ENCODE data around the gene OVCH2. TPM values are rescaled to one million over a fixed set of nuclear protein-coding genes. Genes with fewer than 3 reads are reported as not detected.
A peak's percentile ranks its signal among the peaks of the same experiment; 100 is the strongest.

The OVCH2 gene
- total and polyA plus RNA-seq, 12 donors = not detected

DNA sequence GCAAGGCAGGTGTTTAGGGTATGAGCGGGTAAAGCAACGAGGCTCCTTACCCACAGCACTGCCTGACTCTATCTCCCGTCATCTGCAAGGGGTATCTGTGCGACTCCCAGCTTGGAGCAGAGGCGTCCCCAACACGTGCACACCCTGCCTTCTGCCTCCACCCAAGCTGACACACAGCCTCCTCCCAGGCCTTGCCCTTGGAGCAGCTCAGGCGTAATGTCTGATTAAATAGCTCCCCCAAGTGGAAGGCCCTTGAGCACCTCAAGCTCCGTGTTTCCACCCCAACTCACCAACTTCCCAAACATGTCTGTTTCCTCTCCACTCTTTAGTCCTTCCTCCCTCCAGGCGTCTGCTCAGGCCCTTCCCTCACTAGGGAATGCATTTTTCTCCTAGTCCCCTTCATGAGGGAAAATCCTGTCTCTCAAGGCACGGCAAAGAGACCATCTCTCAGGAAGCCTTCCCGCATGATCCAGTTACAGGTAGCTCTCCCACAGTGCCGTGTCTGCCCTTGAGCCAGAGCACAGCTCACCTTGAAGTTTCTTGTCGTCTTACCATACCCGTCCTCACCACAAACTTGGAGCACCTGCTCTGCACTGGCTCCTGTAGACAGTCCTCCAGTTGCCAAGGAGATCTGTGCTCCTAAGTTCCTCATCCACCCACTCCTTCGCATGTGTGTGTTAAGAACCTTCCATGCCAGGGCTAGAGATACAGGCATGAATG lies 48.8 kb downstream of the OVCH2 start:
- peak; percentile 45 to 81 (median 69) for DNase-seq
- intact Hi-C loops (cut with DNase I) = no loop called here
- 55 to 59% (median 58%) methylated on average over 10 to 15 of the region's 15 CpGs for WGBS, 4 donors
- H3K4me1 ChIP-seq (replicated peaks in 1 of 2) = peaks cover 0 to 8% of the 10 kb centered on the region in 2 donors
- H3K4me3 ChIP-seq = no peak overlapping the region
- H3K9me3 ChIP-seq (replicated peaks in 1 of 3) = no peaks in the 10 kb centered on the region
- TF ChIP-seq, protein P1, sequence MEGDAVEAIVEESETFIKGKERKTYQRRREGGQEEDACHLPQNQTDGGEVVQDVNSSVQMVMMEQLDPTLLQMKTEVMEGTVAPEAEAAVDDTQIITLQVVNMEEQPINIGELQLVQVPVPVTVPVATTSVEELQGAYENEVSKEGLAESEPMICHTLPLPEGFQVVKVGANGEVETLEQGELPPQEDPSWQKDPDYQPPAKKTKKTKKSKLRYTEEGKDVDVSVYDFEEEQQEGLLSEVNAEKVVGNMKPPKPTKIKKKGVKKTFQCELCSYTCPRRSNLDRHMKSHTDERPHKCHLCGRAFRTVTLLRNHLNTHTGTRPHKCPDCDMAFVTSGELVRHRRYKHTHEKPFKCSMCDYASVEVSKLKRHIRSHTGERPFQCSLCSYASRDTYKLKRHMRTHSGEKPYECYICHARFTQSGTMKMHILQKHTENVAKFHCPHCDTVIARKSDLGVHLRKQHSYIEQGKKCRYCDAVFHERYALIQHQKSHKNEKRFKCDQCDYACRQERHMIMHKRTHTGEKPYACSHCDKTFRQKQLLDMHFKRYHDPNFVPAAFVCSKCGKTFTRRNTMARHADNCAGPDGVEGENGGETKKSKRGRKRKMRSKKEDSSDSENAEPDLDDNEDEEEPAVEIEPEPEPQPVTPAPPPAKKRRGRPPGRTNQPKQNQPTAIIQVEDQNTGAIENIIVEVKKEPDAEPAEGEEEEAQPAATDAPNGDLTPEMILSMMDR (IDR thresholded peaks at IDR 0.05) = peak; percentile 18 to 75 (median 54)
- no peak for TF ChIP-seq POLR2A (IDR thresholded peaks at IDR 0.05)
- peak overlapping the region in 1 of 5 donors; percentile 13 for H3K27ac ChIP-seq
- peaks cover 0 to 26% of the 10 kb centered on the region in 2 donors for H3K36me3 ChIP-seq (replicated peaks in 1 of 2)
- H3K27me3 ChIP-seq = no peaks in the 10 kb centered on the region

DNA sequence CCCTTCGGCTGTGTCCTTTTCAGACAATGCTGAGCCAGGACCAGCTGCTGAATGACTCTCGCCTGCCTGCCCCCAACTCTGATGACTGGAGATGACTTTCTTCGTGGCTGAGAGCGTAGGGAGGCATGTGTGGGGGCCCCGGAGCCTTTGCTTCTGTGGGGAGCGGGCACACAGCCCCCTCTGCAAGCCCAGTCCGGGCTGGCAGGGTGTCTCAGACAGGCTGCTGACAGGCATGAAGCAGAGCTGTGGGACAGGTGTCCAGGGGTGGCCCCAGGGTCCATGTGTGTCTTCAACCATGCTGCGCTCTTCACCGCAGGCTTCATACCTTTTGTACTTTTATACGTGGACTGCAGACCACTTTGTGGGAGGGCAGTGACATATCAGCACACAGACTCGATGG lies 49.6 kb downstream of the OVCH2 start:
- peaks cover 0 to 8% of the 10 kb centered on the region in 2 donors for H3K4me1 ChIP-seq (replicated peaks in 1 of 2)
- TF ChIP-seq POLR2A (IDR thresholded peaks at IDR 0.05) = no peak
- TF ChIP-seq, protein P1 (IDR thresholded peaks at IDR 0.05) = no peak
- no peaks in the 10 kb centered on the region for H3K9me3 ChIP-seq (replicated peaks in 1 of 3)
- peak overlapping the region in 1 of 5 donors; percentile 13 for H3K27ac ChIP-seq
- no peaks in the 10 kb centered on the region for H3K27me3 ChIP-seq
- no peak for DNase-seq
- WGBS, 4 donors = 89 to 100% (median 91%) methylated on average over 5 to 11 of the region's 11 CpGs
- H3K4me3 ChIP-seq = no peak overlapping the region
- H3K36me3 ChIP-seq (replicated peaks in 1 of 2) = peaks cover 0 to 33% of the 10 kb centered on the region in 2 donors
- intact Hi-C loops (cut with DNase I) = no loop called here

DNA sequence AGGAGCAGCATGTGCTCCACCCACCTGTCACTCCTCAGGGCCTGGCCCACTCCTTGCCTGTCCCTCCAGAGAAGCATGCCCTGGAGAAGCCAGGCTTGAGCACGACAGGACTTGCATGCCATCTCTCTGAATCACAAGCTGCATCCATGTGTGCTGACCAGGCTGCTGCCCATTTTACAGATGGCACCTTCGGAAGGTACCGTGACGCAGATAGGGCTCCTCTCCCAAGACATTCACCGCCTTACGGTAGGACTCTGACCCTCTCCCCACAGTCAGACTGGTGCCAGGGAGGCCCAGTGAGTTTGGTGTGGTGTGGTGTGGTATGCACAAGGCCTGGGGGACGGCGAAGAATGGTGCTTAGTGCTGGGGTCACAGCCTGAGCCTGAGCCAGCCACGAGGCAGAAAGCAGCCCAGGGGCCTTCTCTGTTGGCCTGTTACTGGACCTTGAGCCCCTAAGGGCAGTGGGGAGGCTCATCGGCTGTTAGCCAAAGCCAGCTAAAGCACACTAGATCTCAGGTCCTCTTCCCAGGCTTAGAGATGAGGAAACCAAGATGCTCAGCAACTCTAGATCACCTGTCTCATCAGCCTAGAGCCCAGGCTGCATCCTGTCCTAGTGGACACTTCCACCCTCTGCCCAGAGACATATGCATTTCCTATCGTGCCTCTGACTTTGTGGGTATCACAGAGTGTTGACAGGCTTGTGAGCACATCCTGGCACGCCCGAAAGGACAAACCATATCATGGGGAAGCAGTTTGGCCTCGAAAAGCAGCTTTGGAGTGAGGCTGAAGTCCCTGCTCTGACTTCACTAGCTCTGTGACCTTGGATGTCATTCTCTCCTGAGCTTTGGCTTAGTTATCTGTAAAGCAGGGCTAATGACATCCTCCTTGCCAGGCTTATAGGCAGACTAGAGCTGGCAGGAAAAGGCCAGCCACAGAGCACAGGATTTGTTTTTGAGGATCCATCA lies 50.7 kb downstream of the OVCH2 start:
- WGBS, 4 donors = 68 to 75% (median 72%) methylated on average over 7 to 14 of the region's 14 CpGs
- no peak overlapping the region for H3K4me3 ChIP-seq
- H3K27ac ChIP-seq = peak overlapping the region in 3 of 5 donors; percentile 7 to 71 (median 13)
- intact Hi-C loops (cut with DNase I) = no loop called here
- H3K36me3 ChIP-seq (replicated peaks in 1 of 2) = peaks cover 0 to 37% of the 10 kb centered on the region in 2 donors
- TF ChIP-seq, protein P1 (IDR thresholded peaks at IDR 0.05) = no peak
- no peak for TF ChIP-seq POLR2A (IDR thresholded peaks at IDR 0.05)
- H3K27me3 ChIP-seq = no peaks in the 10 kb centered on the region
- H3K4me1 ChIP-seq (replicated peaks in 1 of 2) = peaks cover 0 to 8% of the 10 kb centered on the region in 2 donors
- H3K9me3 ChIP-seq (replicated peaks in 1 of 3) = no peaks in the 10 kb centered on the region
- peak in 5 of 7 donors; percentile 42 to 67 (median 52) for DNase-seq

DNA sequence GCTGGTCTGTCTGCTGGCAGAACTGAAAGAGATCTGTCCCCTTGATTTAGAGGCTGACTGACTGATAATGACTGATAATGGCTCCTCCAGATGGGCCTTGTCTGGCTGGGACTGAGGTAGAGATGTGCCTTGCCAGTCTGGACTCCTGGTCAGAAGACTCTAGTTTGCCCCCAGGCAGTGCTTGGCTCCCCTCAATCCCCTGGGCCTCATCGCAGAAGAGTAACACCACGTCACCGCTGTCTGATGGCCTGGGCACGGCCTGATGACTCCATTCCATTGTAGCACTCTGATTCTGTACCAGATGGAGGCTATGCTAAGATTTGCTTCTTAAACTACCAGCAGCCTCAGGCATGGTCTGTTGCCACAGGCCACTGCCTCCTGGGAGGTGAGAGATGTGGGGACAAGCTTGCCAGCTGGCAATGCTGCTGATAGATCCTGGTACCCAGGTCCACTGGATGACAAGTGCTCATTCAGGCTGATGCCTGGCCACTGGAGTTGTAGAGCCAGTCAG lies 52.0 kb downstream of the OVCH2 start:
- H3K9me3 ChIP-seq (replicated peaks in 1 of 3) = no peaks in the 10 kb centered on the region
- H3K27ac ChIP-seq = no peak overlapping the region
- H3K27me3 ChIP-seq = no peaks in the 10 kb centered on the region
- no peak overlapping the region for H3K4me3 ChIP-seq
- peak in 1 of 7 donors; percentile 75 for DNase-seq
- H3K4me1 ChIP-seq (replicated peaks in 1 of 2) = peaks cover 0 to 8% of the 10 kb centered on the region in 2 donors
- intact Hi-C loops (cut with DNase I) = loop anchor here in 1 of 2 donors (5.0 kb wide), 1 partner anchor 82 kb away; no protein-coding TSS in a partner anchor
- 83 to 93% (median 88%) methylated on average over 3 to 4 of the region's 4 CpGs for WGBS, 4 donors
- peaks cover 0 to 50% of the 10 kb centered on the region in 2 donors for H3K36me3 ChIP-seq (replicated peaks in 1 of 2)
- TF ChIP-seq, protein P1 (IDR thresholded peaks at IDR 0.05) = no peak
- no peak for TF ChIP-seq POLR2A (IDR thresholded peaks at IDR 0.05)

All from adrenal gland (tissue), 12 donors.